A673 (cell line): ENCODE data around the gene CYP11A1. TPM values are rescaled to one million over a fixed set of nuclear protein-coding genes. Genes with fewer than 3 reads are reported as not detected.

Experiments used
- BruUV-seq: library from RNA; stranded (reverse); fragments of 400-500 nt; replicated peaks from 2 replicates; lab custom pipeline; 2021; lab: Mats Ljungman, UMichigan
- CTCF ChIA-PET: fragments of 300-600 bp; sonication (Branson Sonifier 250); formaldehyde crosslinking; loops from one replicate; lab custom pipeline; 2022; ENCODE audit warnings: antibody characterized with exemption; lab: Charles Lee
- POLR2A ChIA-PET: fragments of 300-600 bp; sonication (Branson Sonifier 250); formaldehyde crosslinking; loops from one replicate; lab custom pipeline; 2022; ENCODE audit warnings: antibody characterized with exemption; ENCODE audit not compliant: low non-redundant PET; lab: Charles Lee
- DNase-seq: peaks from one replicate; pipeline ENCODE4 v3.0.0-alpha.2; 2015; ENCODE audit warnings: low spot score
- H3K27ac ChIP-seq: fragments of 200-600 bp; sonication (generic); 2 replicates; pipeline ENCODE4 v1.5.1; 2016; ENCODE audit warnings: mixed run types, low read depth, mild to moderate bottlenecking, mixed read lengths, antibody characterized with exemption, low read length; ENCODE audit not compliant: poor library complexity, severe bottlenecking
- H3K27me3 ChIP-seq: fragments of 200-600 bp; sonication (generic); replicated peaks from 2 replicates; pipeline ENCODE4 v1.6.1; 2017; ENCODE audit warnings: mixed run types, low read depth, mild to moderate bottlenecking, mixed read lengths, antibody characterized with exemption, low read length; ENCODE audit not compliant: insufficient read depth, poor library complexity
- H3K36me3 ChIP-seq: fragments of 200-600 bp; sonication (generic); 2 replicates; pipeline ENCODE4 v1.6.1; 2016; ENCODE audit warnings: mixed run types, mild to moderate bottlenecking, mixed read lengths, antibody characterized with exemption, low read length; ENCODE audit not compliant: insufficient read depth, poor library complexity, severe bottlenecking
- H3K4me1 ChIP-seq: fragments of 200-600 bp; sonication (generic); 2 replicates; pipeline ENCODE4 v1.6.1; 2017; ENCODE audit warnings: mixed run types, mild to moderate bottlenecking, mixed read lengths, antibody characterized with exemption, low read length; ENCODE audit not compliant: insufficient read depth, poor library complexity, severe bottlenecking
- H3K4me3 ChIP-seq: fragments of 200-600 bp; sonication (generic); 2 replicates; pipeline ENCODE4 v1.5.1; 2016; ENCODE audit warnings: low read depth, mixed run types, mild to moderate bottlenecking, mixed read lengths, low read length; ENCODE audit not compliant: poor library complexity, severe bottlenecking
- H3K9me3 ChIP-seq: fragments of 200-600 bp; sonication (generic); 2 replicates; pipeline ENCODE4 v1.6.1; 2016; ENCODE audit warnings: mixed run types, low read depth, mild to moderate bottlenecking, mixed read lengths, antibody characterized with exemption, low read length; ENCODE audit not compliant: poor library complexity, severe bottlenecking
- CTCF ChIP-seq: fragments of 300-800, 200-600 bp; sonication (generic); conservative IDR thresholded peaks from 2 replicates; pipeline ENCODE4 v1.5.1; 2017; ENCODE audit warnings: low read depth, mild to moderate bottlenecking, antibody characterized with exemption, low read length, moderate library complexity, mixed read lengths
- EZH2 ChIP-seq: fragments of 200-600 bp; sonication (generic); IDR thresholded peaks from 2 replicates; pipeline ENCODE4 v1.6.1; 2017; ENCODE audit warnings: borderline replicate concordance, low read depth, mild to moderate bottlenecking, mixed read lengths, antibody characterized with exemption, low read length; ENCODE audit not compliant: poor library complexity, severe bottlenecking
- intact Hi-C: fragments of 100-400 bp; cut with micrococcal nuclease; formaldehyde crosslinking; loops from one replicate; pipeline ENCODE4 v1.10.0; 2022; ENCODE audit not compliant: unreplicated experiment
- total RNA-seq: library from RNA; stranded (reverse); gene quantifications from 2 replicates; pipeline ENCODE4 v1.2.3, GENCODE V29; 2021

CYP11A1 gene
- total RNA-seq, 1 experiment from 2014 or later = not detected

- BruUV-seq = no TSS peak
- Histone ChIP-seq H3K36me3 (no peaks in the 10 kb centered on the region), H3K4me3 (no peak overlapping the region), H3K27ac (no peak overlapping the region), H3K4me1 (no peaks in the 10 kb centered on the region), H3K27me3 (no peaks in the 10 kb centered on the region), H3K9me3 (no peaks in the 10 kb centered on the region)
- DNase-seq = no peak
- intact Hi-C loops = no loop called here
- ChIA-PET POLR2A (interaction anchor here (0.6 kb wide), 1 partner anchor 152 kb away, joined by 3 read pairs; no protein-coding TSS in a partner anchor), CTCF (interaction anchor here (0.6 kb wide), 1 partner anchor 95 kb away, joined by 5 read pairs; no protein-coding TSS in a partner anchor)
- no peak for TF ChIP-seq CTCF
Observed at GRCh38 chr15:74388363-74388951, 21.0 kb upstream of the CYP11A1 start.

GRCh38 chr15:74387621-74388362 is 20.3 kb upstream of the CYP11A1 start:
- ChIA-PET CTCF (no interaction called here), POLR2A (no interaction called here)
- no TSS peak for BruUV-seq

GRCh38 chr15:74387141-74387541 is 19.7 kb upstream of the CYP11A1 start:
- no peak overlapping the region for H3K27ac ChIP-seq
- H3K27me3 ChIP-seq = no peaks in the 10 kb centered on the region
- H3K36me3 ChIP-seq = no peaks in the 10 kb centered on the region
- DNase-seq = no peak
- ChIA-PET POLR2A (no interaction called here), CTCF (no interaction called here)
- no peaks in the 10 kb centered on the region for H3K4me1 ChIP-seq
- H3K4me3 ChIP-seq = no peak overlapping the region
- H3K9me3 ChIP-seq = no peaks in the 10 kb centered on the region
- TF ChIP-seq CTCF = no peak
- no peak for TF ChIP-seq EZH2
- intact Hi-C loops = no loop called here
- no TSS peak for BruUV-seq

More at GRCh38 chr15:74387621-74388362, 20.3 kb upstream of the CYP11A1 start:
- TF ChIP-seq CTCF (no peak), EZH2 (no peak)
- Histone ChIP-seq H3K9me3 (no peaks in the 10 kb centered on the region), H3K36me3 (no peaks in the 10 kb centered on the region), H3K4me1 (no peaks in the 10 kb centered on the region), H3K4me3 (no peak overlapping the region), H3K27me3 (no peaks in the 10 kb centered on the region), H3K27ac (no peak overlapping the region)
- no peak for DNase-seq
- intact Hi-C loops = no loop called here
